Germinal center (tissue), 1 donor: ENCODE measurements around the gene SCN3A.

ENCODE experiments used
- DNase-seq: peaks from one replicate; pipeline ENCODE4 v3.0.0; 2012; ENCODE audit warnings: mixed read lengths, low spot score

SCN3A gene

DNA sequence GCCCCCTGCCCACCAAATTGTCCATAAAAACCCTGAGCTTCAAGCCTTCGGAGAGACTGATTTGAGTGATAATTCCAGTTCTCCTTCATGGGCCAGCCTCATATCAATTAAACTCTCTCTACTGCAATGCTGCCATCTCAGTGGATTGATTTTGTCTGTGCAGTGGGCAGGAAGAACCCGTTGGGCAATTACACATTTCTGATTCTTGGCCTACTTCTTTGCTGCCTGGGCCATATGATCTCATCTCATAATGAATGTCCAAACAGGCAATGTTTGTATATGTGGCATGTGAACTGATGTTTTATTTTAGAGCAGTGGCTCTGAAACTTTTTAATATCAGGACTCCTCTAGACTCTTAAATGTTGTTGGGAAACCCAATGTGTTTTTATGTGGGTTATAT, 147.3 kb downstream of the SCN3A start:
- no peak for DNase-seq

DNA sequence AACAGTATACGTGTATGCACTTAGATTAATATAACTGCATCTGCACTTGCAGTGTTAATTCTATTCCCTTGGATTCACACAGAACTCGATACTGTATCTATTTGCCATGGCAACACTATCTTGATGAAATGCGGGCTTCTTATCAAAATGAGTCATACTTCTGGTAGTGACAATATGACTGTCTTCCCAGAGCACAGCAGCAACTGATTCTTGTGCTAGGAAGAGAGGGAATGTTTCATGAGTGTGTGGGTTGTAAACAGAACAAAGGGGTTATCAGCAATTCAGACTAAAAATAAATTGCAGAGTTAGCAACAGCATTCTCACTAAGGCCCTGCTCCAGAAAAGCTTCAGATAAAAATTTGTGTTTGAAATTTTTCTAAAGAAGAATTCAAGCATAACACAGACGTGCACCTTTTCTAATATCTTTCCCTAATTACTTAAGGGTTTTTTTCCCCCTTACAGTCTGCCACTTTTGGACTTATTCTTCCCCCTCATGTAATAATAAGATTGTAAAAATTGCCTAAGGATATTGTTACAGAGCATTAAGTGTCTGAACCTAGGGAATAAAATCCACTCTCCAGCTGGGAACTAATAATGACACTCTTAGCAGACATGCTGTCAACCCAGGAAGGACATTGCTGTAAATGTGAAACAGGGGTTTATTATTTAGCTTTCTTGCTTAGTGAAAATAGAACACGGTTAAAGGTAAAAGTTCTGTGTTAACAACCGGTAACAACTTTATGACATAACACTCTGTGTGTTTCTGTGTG, 148.6 kb downstream of the SCN3A start:
- DNase-seq, result no peak

DNA sequence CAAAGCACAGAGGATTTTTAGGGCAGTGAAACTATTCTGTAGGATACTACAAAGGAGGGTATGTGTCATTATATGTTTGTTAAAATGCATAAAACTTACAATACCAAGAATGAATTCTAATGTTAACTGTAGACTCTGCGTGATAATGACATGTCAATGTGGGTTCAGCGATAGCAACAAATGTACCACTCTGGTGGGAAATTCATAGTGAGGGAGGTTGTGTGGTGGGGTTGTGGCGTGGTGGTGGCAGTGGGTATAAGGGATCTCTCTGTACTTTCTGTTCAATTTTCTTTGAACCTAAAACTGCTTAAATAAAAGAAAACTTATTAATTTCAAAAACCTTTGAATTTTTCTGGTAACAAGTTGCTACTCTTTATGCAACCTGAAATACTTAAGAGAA, 149.2 kb downstream of the SCN3A start:
- DNase-seq, result no peak

- DNase-seq, result no peak
These were observed 159.1 kb downstream of the SCN3A start for GRCh38 chr2:165044505-165045303.
